Measurements from ENCODE around the gene BPIFB2. TPM values are rescaled to one million over a fixed set of nuclear protein-coding genes. Genes with fewer than 3 reads are reported as not detected.

BPIFB2 gene
- total and polyA plus RNA-seq, 4 donors = 0.33 to 3.7 (median 1.5) TPM

DNA sequence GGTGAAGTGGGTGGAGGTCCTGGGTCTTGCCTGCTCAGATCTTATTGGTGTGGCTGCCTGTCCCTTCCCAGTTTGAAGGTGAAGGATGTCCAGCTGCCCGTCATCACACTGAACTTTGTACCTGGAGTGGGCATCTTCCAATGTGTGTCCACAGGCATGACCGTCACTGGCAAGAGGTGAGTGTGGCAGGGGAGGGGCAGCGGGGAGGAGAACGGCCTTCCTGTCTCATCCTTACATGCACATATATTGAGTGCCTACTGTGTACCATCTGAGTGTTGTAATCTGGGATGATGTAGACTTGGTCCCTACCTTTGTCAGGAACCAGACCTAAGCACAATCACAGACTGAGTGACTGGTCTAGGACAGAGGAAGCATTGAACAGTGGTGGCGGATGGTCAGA lies 26.6 kb downstream of the BPIFB2 start:
- TF ChIP-seq, protein P1, sequence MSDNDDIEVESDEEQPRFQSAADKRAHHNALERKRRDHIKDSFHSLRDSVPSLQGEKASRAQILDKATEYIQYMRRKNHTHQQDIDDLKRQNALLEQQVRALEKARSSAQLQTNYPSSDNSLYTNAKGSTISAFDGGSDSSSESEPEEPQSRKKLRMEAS (IDR thresholded peaks at IDR 0.05) = no peak
- TF ChIP-seq TAF1 (conservative IDR thresholded peaks at IDR 0.05) (no peak), GABPA (IDR thresholded peaks at IDR 0.05 in 1 of 2, conservative IDR thresholded peaks at IDR 0.05 in 1 of 2) (no peak), EGR1 (IDR thresholded peaks at IDR 0.05; ENCODE audit: low read depth in 2 of 2) (no peak), FOXA2 (IDR thresholded peaks at IDR 0.05) (no peak), HNF4A (conservative IDR thresholded peaks at IDR 0.05) (no peak), RAD21 (IDR thresholded peaks at IDR 0.05) (no peak), ATF3 (IDR thresholded peaks at IDR 0.05) (no peak), HNF4G (IDR thresholded peaks at IDR 0.05) (no peak), YY1 (IDR thresholded peaks at IDR 0.05) (no peak), JUND (IDR thresholded peaks at IDR 0.05) (no peak), REST (IDR thresholded peaks at IDR 0.05) (no peak), FOXA1 (IDR thresholded peaks at IDR 0.05) (no peak), ZBTB33 (IDR thresholded peaks at IDR 0.05) (no peak)
- no peaks in the 10 kb centered on the region for H3K36me3 ChIP-seq (ENCODE audit: control insufficient read depth in 4 of 4, insufficient read depth in 3 of 4, low read depth in 1 of 4, low read length in 3 of 4)
- 76% methylated on average over 5 of the region's 5 CpGs for WGBS
- no peak overlapping the region for H3K9ac ChIP-seq (ENCODE audit: low read depth in 1 of 2, low read length in 2 of 2)
- H3K4me1 ChIP-seq (ENCODE audit: control insufficient read depth in 4 of 4, insufficient read depth in 4 of 4, low read length in 3 of 4) = no peaks in the 10 kb centered on the region
- H3K27me3 ChIP-seq (ENCODE audit: control insufficient read depth in 4 of 4, insufficient read depth in 4 of 4, low read length in 3 of 4) = no peaks in the 10 kb centered on the region
- H3K4me3 ChIP-seq (ENCODE audit: low read depth in 1 of 3, low read length in 3 of 3) = no peak overlapping the region
- H3K9me3 ChIP-seq (ENCODE audit: control insufficient read depth in 4 of 4, low read length in 3 of 4) = no peaks in the 10 kb centered on the region
- H3K27ac ChIP-seq (ENCODE audit: low read depth in 1 of 2, low read length in 2 of 2) = no peak overlapping the region
- no peak for DNase-seq (ENCODE audit: low spot score)

DNA sequence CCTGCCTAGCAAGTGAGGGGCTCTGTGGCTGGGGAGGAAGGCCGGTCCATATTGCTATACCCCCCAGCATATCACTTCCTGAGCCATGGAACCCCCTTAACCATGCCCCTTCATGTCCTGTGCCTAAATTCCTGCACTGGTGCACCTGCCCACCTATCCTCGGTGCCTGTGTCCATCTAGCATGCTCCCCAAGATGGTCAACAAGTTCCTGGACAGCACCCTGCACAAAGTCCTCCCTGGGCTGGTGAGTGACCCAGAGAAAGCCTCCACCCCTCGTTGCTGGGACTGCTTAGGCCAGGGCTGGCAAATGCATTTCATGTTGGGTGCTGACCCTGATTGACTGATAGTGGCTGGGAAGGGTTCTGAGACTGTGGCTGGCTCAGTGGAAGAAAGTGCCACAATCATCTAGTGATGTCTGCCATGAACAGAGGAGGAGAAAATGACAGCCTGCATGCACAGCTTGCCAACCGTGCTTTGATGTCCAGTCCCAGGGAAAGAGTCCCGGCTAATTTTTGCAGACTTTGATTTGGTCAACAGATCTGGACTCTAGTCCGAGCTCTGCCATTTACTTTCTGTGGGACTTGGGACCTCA lies 27.5 kb downstream of the BPIFB2 start:
- H3K27ac ChIP-seq (ENCODE audit: low read depth in 1 of 2, low read length in 2 of 2) = no peak overlapping the region
- no peak overlapping the region for H3K4me3 ChIP-seq (ENCODE audit: low read depth in 1 of 3, low read length in 3 of 3)
- no peak overlapping the region for H3K9ac ChIP-seq (ENCODE audit: low read depth in 1 of 2, low read length in 2 of 2)
- H3K27me3 ChIP-seq (ENCODE audit: control insufficient read depth in 4 of 4, insufficient read depth in 4 of 4, low read length in 3 of 4) = no peaks in the 10 kb centered on the region
- 74% methylated on average over 6 of the region's 6 CpGs for WGBS
- no peaks in the 10 kb centered on the region for H3K4me1 ChIP-seq (ENCODE audit: control insufficient read depth in 4 of 4, insufficient read depth in 4 of 4, low read length in 3 of 4)
- no peaks in the 10 kb centered on the region for H3K9me3 ChIP-seq (ENCODE audit: control insufficient read depth in 4 of 4, low read length in 3 of 4)
- DNase-seq (ENCODE audit: low spot score) = no peak
- TF ChIP-seq FOXA2 (IDR thresholded peaks at IDR 0.05) (no peak), NR2F2 (IDR thresholded peaks at IDR 0.05) (no peak), RAD21 (IDR thresholded peaks at IDR 0.05) (no peak), HNF4G (IDR thresholded peaks at IDR 0.05) (no peak), SP1 (IDR thresholded peaks at IDR 0.05) (no peak), GABPA (IDR thresholded peaks at IDR 0.05 in 1 of 2, conservative IDR thresholded peaks at IDR 0.05 in 1 of 2) (no peak), JUND (IDR thresholded peaks at IDR 0.05) (no peak), TAF1 (conservative IDR thresholded peaks at IDR 0.05) (no peak), ZBTB33 (IDR thresholded peaks at IDR 0.05) (no peak), REST (IDR thresholded peaks at IDR 0.05) (no peak)
- TF ChIP-seq, protein P2, sequence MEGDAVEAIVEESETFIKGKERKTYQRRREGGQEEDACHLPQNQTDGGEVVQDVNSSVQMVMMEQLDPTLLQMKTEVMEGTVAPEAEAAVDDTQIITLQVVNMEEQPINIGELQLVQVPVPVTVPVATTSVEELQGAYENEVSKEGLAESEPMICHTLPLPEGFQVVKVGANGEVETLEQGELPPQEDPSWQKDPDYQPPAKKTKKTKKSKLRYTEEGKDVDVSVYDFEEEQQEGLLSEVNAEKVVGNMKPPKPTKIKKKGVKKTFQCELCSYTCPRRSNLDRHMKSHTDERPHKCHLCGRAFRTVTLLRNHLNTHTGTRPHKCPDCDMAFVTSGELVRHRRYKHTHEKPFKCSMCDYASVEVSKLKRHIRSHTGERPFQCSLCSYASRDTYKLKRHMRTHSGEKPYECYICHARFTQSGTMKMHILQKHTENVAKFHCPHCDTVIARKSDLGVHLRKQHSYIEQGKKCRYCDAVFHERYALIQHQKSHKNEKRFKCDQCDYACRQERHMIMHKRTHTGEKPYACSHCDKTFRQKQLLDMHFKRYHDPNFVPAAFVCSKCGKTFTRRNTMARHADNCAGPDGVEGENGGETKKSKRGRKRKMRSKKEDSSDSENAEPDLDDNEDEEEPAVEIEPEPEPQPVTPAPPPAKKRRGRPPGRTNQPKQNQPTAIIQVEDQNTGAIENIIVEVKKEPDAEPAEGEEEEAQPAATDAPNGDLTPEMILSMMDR (IDR thresholded peaks at IDR 0.05; ENCODE audit: low read depth, low read length, missing input control) = no peak
- TF ChIP-seq, protein P1 (IDR thresholded peaks at IDR 0.05) = no peak
- H3K36me3 ChIP-seq (ENCODE audit: control insufficient read depth in 4 of 4, insufficient read depth in 3 of 4, low read depth in 1 of 4, low read length in 3 of 4) = no peaks in the 10 kb centered on the region

Data from liver (tissue), 9 donors.